DMS79 treated with DMSO at 0.1 percent for 48 hours (cell line): ENCODE results near the gene LSM14A.
"Not testable (repeated sequence)": the region's sequence is repeated elsewhere in the genome, so short reads cannot be mapped to it uniquely, and the experiment has no call there.

ENCODE experiments used
- DNase-seq: peaks from one replicate; lab custom pipeline; 2025; lab: John Stamatoyannopoulos, UW

The LSM14A gene

GRCh38 chr19:34171877-34172660 lies at the start of gene LSM14A:
LSM14A (plus strand) TSS chr19:34172504; CDS start chr19:34172643, 139 bp downstream.
- peak; percentile 75 for DNase-seq

- DNase-seq, result no peak
Observed at GRCh38 chr19:34124828-34125227, 47.5 kb upstream of the LSM14A start.

- DNase-seq, result no peak
Observed at GRCh38 chr19:34126966-34127365, 45.3 kb upstream of the LSM14A start.

GRCh38 chr19:34127684-34128189 lies 44.6 kb upstream of the LSM14A start:
- no peak for DNase-seq

GRCh38 chr19:34128558-34129250 lies 43.6 kb upstream of the LSM14A start:
- no peak for DNase-seq

GRCh38 chr19:34131100-34131499 lies 41.2 kb upstream of the LSM14A start:
- no peak for DNase-seq

GRCh38 chr19:34132145-34132544 lies 40.2 kb upstream of the LSM14A start:
- not testable (repeated sequence) for DNase-seq

- DNase-seq, result not testable (repeated sequence)
Observed at GRCh38 chr19:34132706-34133105, 39.6 kb upstream of the LSM14A start.

- peak; percentile 77 for DNase-seq
Observed at GRCh38 chr19:34134190-34135053, 37.9 kb upstream of the LSM14A start.

GRCh38 chr19:34135054-34135800 lies 37.1 kb upstream of the LSM14A start:
- no peak for DNase-seq

- DNase-seq, result no peak
Observed at GRCh38 chr19:34135821-34136611, 36.3 kb upstream of the LSM14A start.

- DNase-seq, result no peak
Observed at GRCh38 chr19:34141025-34141424, 31.3 kb upstream of the LSM14A start.

GRCh38 chr19:34142440-34142839 lies 29.9 kb upstream of the LSM14A start:
- DNase-seq, result no peak

- DNase-seq, result peak; percentile 54
Observed at GRCh38 chr19:34145741-34146202, 26.5 kb upstream of the LSM14A start.

- DNase-seq, result no peak
Observed at GRCh38 chr19:34148658-34149185, 23.6 kb upstream of the LSM14A start.

- DNase-seq, result no peak
Observed at GRCh38 chr19:34149873-34150272, 22.4 kb upstream of the LSM14A start.

GRCh38 chr19:34150558-34150957 lies 21.7 kb upstream of the LSM14A start:
- no peak for DNase-seq

GRCh38 chr19:34151439-34151838 lies 20.9 kb upstream of the LSM14A start:
- no peak for DNase-seq

GRCh38 chr19:34154401-34154800 lies 17.9 kb upstream of the LSM14A start:
- DNase-seq, result no peak

GRCh38 chr19:34155686-34156085 lies 16.6 kb upstream of the LSM14A start:
- no peak for DNase-seq
